ENCODE results near the gene ANKH. TPM values are rescaled to one million over a fixed set of nuclear protein-coding genes. Genes with fewer than 3 reads are reported as not detected.

Gene ANKH
- polyA plus RNA-seq, 3 donors: 2.4 to 6.3 (median 3.1) TPM

GRCh38 chr5:14790911-14791310 lies 80.7 kb downstream of the ANKH start:
- Histone ChIP-seq H3K27ac (ENCODE audit: low read depth in 1 of 2, low read length in 2 of 2) (no peak overlapping the region), H3K4me3 (replicated peaks in 1 of 3; ENCODE audit: low read depth in 2 of 3, low read length in 3 of 3) (no peak overlapping the region), H3K9ac (ENCODE audit: insufficient read depth, low read length, poor library complexity, severe bottlenecking) (no peak overlapping the region), H3K9me3 (replicated peaks in 1 of 2; ENCODE audit: control insufficient read depth in 1 of 2, insufficient read depth in 1 of 2, low read length in 2 of 2) (no peaks in the 10 kb centered on the region), H4K20me1 (ENCODE audit: insufficient read depth, low read length) (no peaks in the 10 kb centered on the region), H3K36me3 (replicated peaks in 1 of 2; ENCODE audit: control insufficient read depth in 1 of 2, insufficient read depth in 2 of 2, low read length in 2 of 2) (no peaks in the 10 kb centered on the region), H3K4me2 (replicated peaks; ENCODE audit: extremely low read depth, low read length, poor library complexity, severe bottlenecking) (no peak overlapping the region), H3K27me3 (ENCODE audit: control insufficient read depth in 2 of 2, insufficient read depth in 2 of 2, low read length in 2 of 2) (no peaks in the 10 kb centered on the region), H3K4me1 (ENCODE audit: control insufficient read depth in 1 of 2, insufficient read depth in 2 of 2, low read length in 2 of 2) (no peaks in the 10 kb centered on the region), H2AFZ (ENCODE audit: insufficient read depth, low read depth, low read length, poor library complexity, severe bottlenecking) (no peak overlapping the region), H3K79me2 (ENCODE audit: insufficient read depth, low read length) (no peaks in the 10 kb centered on the region)
- H3K9me3 Mint-ChIP-seq: no peaks in the 10 kb centered on the region
- no peak overlapping the region for H3K4me3 Mint-ChIP-seq
- H3K27ac Mint-ChIP-seq: peak overlapping the region in 1 of 7 donors; percentile 54
- H3K4me1 Mint-ChIP-seq: peaks cover 6% of the 10 kb centered on the region
- H3K27me3 Mint-ChIP-seq (ENCODE audit: low read depth in 3 of 3): no peaks in the 10 kb centered on the region
- TF ChIP-seq, protein P1, sequence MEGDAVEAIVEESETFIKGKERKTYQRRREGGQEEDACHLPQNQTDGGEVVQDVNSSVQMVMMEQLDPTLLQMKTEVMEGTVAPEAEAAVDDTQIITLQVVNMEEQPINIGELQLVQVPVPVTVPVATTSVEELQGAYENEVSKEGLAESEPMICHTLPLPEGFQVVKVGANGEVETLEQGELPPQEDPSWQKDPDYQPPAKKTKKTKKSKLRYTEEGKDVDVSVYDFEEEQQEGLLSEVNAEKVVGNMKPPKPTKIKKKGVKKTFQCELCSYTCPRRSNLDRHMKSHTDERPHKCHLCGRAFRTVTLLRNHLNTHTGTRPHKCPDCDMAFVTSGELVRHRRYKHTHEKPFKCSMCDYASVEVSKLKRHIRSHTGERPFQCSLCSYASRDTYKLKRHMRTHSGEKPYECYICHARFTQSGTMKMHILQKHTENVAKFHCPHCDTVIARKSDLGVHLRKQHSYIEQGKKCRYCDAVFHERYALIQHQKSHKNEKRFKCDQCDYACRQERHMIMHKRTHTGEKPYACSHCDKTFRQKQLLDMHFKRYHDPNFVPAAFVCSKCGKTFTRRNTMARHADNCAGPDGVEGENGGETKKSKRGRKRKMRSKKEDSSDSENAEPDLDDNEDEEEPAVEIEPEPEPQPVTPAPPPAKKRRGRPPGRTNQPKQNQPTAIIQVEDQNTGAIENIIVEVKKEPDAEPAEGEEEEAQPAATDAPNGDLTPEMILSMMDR (IDR thresholded peaks at IDR 0.05): no peak
- H3K36me3 Mint-ChIP-seq: no peaks in the 10 kb centered on the region
- no peak for DNase-seq
- intact Hi-C loops (cut with micrococcal nuclease): no loop called here
- 100% methylated on average over 3 of the region's 5 CpGs for WGBS (ENCODE audit: insufficient coverage)

DNA sequence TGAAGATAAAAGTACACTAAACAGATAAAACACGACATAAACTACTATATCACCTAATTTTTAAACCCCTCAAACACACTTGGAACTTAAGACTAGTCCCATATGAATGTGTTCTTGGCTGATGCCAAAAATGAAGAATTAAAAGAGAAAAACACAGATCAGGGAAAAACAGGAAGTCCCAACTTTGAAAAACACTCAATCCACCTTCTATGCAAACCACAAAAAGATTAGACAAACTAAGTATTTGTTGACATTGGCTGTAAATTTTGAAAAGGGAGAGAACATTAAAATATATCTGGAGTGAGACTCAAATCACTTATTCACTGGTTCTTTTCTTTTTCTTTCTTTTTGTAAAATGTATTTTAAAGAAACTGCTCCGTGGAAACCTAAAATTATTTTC lies 81.4 kb downstream of the ANKH start:
- H3K27ac ChIP-seq (ENCODE audit: low read depth in 1 of 2, low read length in 2 of 2): no peak overlapping the region
- no CpG with 5 or more reads among the region's 2 CpGs for WGBS (ENCODE audit: insufficient coverage)
- Mint-ChIP-seq H3K4me3 (no peak overlapping the region), H3K27ac (peak overlapping the region in 1 of 7 donors; percentile 5), H3K9me3 (no peaks in the 10 kb centered on the region), H3K36me3 (no peaks in the 10 kb centered on the region), H3K4me1 (peaks cover 6% of the 10 kb centered on the region), H3K27me3 (ENCODE audit: low read depth in 3 of 3) (no peaks in the 10 kb centered on the region)
- H2AFZ ChIP-seq (ENCODE audit: insufficient read depth, low read depth, low read length, poor library complexity, severe bottlenecking): no peak overlapping the region
- H3K9me3 ChIP-seq (replicated peaks in 1 of 2; ENCODE audit: control insufficient read depth in 1 of 2, insufficient read depth in 1 of 2, low read length in 2 of 2): no peaks in the 10 kb centered on the region
- H4K20me1 ChIP-seq (ENCODE audit: insufficient read depth, low read length): no peaks in the 10 kb centered on the region
- no peak overlapping the region for H3K9ac ChIP-seq (ENCODE audit: insufficient read depth, low read length, poor library complexity, severe bottlenecking)
- no peaks in the 10 kb centered on the region for H3K27me3 ChIP-seq (ENCODE audit: control insufficient read depth in 2 of 2, insufficient read depth in 2 of 2, low read length in 2 of 2)
- no peaks in the 10 kb centered on the region for H3K4me1 ChIP-seq (ENCODE audit: control insufficient read depth in 1 of 2, insufficient read depth in 2 of 2, low read length in 2 of 2)
- H3K4me3 ChIP-seq (replicated peaks in 1 of 3; ENCODE audit: low read depth in 2 of 3, low read length in 3 of 3): no peak overlapping the region
- TF ChIP-seq, protein P1 (IDR thresholded peaks at IDR 0.05): no peak
- intact Hi-C loops (cut with micrococcal nuclease): no loop called here
- H3K4me2 ChIP-seq (replicated peaks; ENCODE audit: extremely low read depth, low read length, poor library complexity, severe bottlenecking): no peak overlapping the region
- H3K79me2 ChIP-seq (ENCODE audit: insufficient read depth, low read length): no peaks in the 10 kb centered on the region
- no peaks in the 10 kb centered on the region for H3K36me3 ChIP-seq (replicated peaks in 1 of 2; ENCODE audit: control insufficient read depth in 1 of 2, insufficient read depth in 2 of 2, low read length in 2 of 2)
- DNase-seq: no peak
